ENCODE measurements around the gene KLK14. TPM values are rescaled to one million over a fixed set of nuclear protein-coding genes. Genes with fewer than 3 reads are reported as not detected.
A peak's percentile ranks its signal among the peaks of the same experiment; 100 is the strongest.

KLK14 gene
- total RNA-seq, 2 donors from 2014 or later = 0.35 TPM; not detected in 1

- Histone ChIP-seq H3K27ac (peak within 1 kb of the TSS; percentile 56 to 70), H3K27me3 (no peaks in the 10 kb centered on the region), H3K4me1 (peaks cover 0 to 18% of the 10 kb centered on the region in 2 donors), H3K4me3 (peak within 1 kb of the TSS; percentile 57 to 77), H3K36me3 (peaks cover 7% of the 10 kb centered on the region), H3K9me3 (no peaks in the 10 kb centered on the region)
- peak; percentile 99 for DNase-seq (ENCODE audit: low spot score)
- no peak for TF ChIP-seq CTCF (IDR thresholded peaks at IDR 0.05)
Observed at GRCh38 chr19:51108066-51108804, 25.5 kb upstream of the KLK14 start, which contains the start of gene CTU1. TSS of gene CTU1 (minus strand) at chr19:51108409. CDS start at chr19:51104569, 3,840 bp downstream.

- H3K27ac ChIP-seq = peak overlapping the region; percentile 30 to 70
- no peak for TF ChIP-seq CTCF (IDR thresholded peaks at IDR 0.05)
- H3K4me3 ChIP-seq = peak overlapping the region; percentile 57 to 77
Observed at GRCh38 chr19:51107406-51108065, 24.8 kb upstream of the KLK14 start.

DNA sequence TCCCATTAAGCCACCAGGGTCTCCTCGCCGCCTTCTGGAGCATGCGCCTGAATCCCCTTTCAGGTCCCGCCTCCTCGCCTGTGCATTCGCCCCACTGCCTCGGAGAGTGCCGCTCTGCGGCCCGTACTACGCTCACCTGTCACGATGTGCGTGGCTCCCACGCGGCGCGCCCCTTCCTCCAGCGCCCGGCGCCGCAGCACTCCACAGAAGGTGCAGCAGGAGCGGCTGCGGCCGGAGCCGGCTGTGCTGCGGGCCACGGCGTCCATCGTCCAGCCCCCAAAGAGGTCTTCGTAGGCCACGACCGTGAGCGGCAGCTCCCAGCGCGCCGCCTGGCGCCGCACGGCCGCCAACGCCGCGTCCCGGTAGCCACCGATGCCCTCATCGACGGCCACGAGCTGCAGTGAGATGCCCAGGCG, 21.2 kb upstream of the KLK14 start:
- no peak for DNase-seq (ENCODE audit: low spot score)
- Histone ChIP-seq H3K9me3 (no peaks in the 10 kb centered on the region), H3K27me3 (no peaks in the 10 kb centered on the region), H3K4me3 (no peak overlapping the region), H3K4me1 (peaks cover 0 to 46% of the 10 kb centered on the region in 2 donors), H3K27ac (no peak overlapping the region), H3K36me3 (peaks cover 18% of the 10 kb centered on the region)
- no peak for TF ChIP-seq CTCF (IDR thresholded peaks at IDR 0.05)

More at GRCh38 chr19:51107406-51108065, 24.8 kb upstream of the KLK14 start:
- Histone ChIP-seq H3K36me3 (peaks cover 13% of the 10 kb centered on the region), H3K27me3 (no peaks in the 10 kb centered on the region), H3K9me3 (no peaks in the 10 kb centered on the region), H3K4me1 (peaks cover 0 to 18% of the 10 kb centered on the region in 2 donors)
- DNase-seq (ENCODE audit: low spot score) = no peak

DNA sequence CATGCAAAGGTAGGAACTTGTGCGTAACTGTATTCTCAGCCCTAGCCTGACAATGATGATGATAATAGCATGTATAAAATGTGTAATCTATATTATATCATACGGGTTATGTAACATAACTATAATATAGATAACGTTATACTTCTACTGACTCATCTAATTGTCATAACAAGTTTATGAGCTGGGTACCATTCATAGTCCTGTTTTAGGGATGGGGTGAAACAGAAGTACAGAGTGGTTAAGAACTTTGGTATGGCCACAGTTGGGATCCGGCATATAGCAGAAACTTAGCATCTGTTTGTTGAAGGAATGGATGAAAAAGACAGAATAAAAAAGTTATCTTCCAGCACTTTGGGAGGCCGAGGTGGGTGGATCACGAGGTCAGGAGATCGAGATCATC, 20.3 kb upstream of the KLK14 start:
- peaks cover 18% of the 10 kb centered on the region for H3K36me3 ChIP-seq
- no peak for TF ChIP-seq CTCF (IDR thresholded peaks at IDR 0.05)
- DNase-seq (ENCODE audit: low spot score) = no peak
- H3K27ac ChIP-seq = no peak overlapping the region
- H3K27me3 ChIP-seq = no peaks in the 10 kb centered on the region
- H3K4me1 ChIP-seq = peaks cover 0 to 45% of the 10 kb centered on the region in 2 donors
- H3K9me3 ChIP-seq = no peaks in the 10 kb centered on the region
- H3K4me3 ChIP-seq = no peak overlapping the region

DNA sequence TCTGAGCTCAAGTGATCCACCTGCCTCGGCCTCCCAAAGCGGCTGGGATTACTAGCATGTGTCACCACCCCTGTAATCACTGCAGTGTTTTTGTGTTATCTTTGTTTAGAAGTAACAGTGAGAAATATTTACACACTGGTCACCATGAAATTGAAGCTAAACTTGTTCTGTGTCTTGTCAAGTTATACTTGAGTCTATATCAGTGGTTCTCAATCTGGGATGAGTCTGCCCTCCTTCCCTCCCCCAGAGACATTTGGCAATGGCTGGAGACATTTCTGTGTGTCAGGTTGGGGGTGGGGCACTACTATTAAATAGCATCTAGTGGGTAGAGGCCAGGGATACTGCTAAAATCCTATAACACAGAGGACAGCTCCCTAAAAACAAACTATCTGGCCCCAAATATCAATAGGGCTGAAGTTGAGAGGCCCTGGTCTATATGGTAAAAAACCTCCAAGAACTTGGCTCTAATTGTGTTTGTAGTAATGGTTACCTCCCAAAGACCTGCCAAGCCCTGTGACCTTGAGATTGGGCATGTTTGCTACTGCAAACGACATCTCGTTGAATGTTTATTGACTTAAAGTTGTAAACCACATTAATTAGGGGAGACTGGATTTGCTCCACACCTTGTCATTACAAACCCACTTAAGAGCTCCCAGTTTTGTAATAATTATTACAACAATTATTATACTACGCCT, 18.6 kb upstream of the KLK14 start:
- Histone ChIP-seq H3K27me3 (no peaks in the 10 kb centered on the region), H3K27ac (peak overlapping the region; percentile 39 to 50), H3K4me1 (peaks cover 0 to 36% of the 10 kb centered on the region in 2 donors), H3K4me3 (no peak overlapping the region), H3K9me3 (no peaks in the 10 kb centered on the region), H3K36me3 (peaks cover 18% of the 10 kb centered on the region)
- no peak for DNase-seq (ENCODE audit: low spot score)
- no peak for TF ChIP-seq CTCF (IDR thresholded peaks at IDR 0.05)
